Cardiac muscle cell (in vitro differentiated cells and primary cell): ENCODE results near the gene POLE4. TPM values are rescaled to one million over a fixed set of nuclear protein-coding genes. Genes with fewer than 3 reads are reported as not detected.

ENCODE experiments used
- DNase-seq, 2 donors: peaks; one replicate each; pipeline versions ENCODE4 v3.0.0 to v3.0.0-alpha.2; 2010 to 2017; ENCODE audit warnings: low read depth in 1 of 2, low spot score in 1 of 2
- H3K27ac ChIP-seq: fragments of 200-600 bp; sonication (generic); 2 replicates; pipeline ENCODE4 v1.5.1; 2016
- H3K27me3 ChIP-seq: fragments of 200-600 bp; sonication (generic); 2 replicates; pipeline ENCODE4 v1.6.0; 2016; ENCODE audit warnings: control low read depth
- H3K36me3 ChIP-seq: fragments of 200-600 bp; sonication (generic); 2 replicates; pipeline ENCODE4 v1.5.1; 2016; ENCODE audit warnings: control low read depth
- H3K4me1 ChIP-seq: fragments of 200-600 bp; sonication (generic); 2 replicates; pipeline ENCODE4 v1.8.1; 2017; ENCODE audit warnings: low read depth, mild to moderate bottlenecking, mixed run types
- H3K4me3 ChIP-seq: fragments of 200-600 bp; sonication (generic); 2 replicates; pipeline ENCODE4 v1.5.1; 2016; ENCODE audit warnings: mild to moderate bottlenecking
- H3K9me3 ChIP-seq: fragments of 200-600 bp; sonication (generic); 2 replicates; pipeline ENCODE4 v1.5.1; 2017; ENCODE audit warnings: low read depth, mild to moderate bottlenecking, control low read depth
- polyA plus RNA-seq: library from polyadenylated mRNA; unstranded; fragments of >200 nt; fragmentation: Nextera tagmentation; extraction: Ambion mirVana; gene quantifications from 2 replicates; pipeline ENCODE4 v1.2.1, GENCODE V29; 2016
- total RNA-seq: library from RNA; depleted of rRNA; stranded (reverse); fragments of >200 nt; gene quantifications from 2 replicates; pipeline ENCODE4 v1.2.3, GENCODE V29; 2016
- TF ChIP-seq, protein P1 (sequence below): IDR thresholded peaks from 2 replicates; pipeline ENCODE4 v1.5.1; 2012; ENCODE audit warnings: low read depth, mild to moderate bottlenecking, low read length

Gene POLE4
- total and polyA plus RNA-seq, 2 experiments from 2014 or later: 11.0 to 89.9 TPM

DNA sequence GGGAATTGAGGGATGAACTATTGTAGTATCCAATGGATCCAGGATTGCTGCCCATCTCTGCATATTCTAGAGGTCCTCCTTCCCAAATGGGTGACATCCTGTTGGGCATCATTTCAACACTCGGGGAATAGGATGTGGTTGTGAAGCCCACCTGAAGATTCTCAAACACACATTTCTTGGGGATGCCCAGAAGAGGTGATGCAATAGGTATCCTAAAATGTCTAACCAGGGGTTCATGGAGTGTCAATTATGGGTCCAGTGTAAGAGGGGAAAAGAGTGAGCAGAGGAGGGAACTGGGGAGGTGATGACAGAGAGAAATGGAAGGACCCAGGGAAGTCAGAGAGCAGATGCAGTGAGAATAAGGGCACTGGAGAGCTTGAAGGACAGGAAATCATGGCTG, 52.1 kb downstream of the POLE4 start:
- no peaks in the 10 kb centered on the region for H3K36me3 ChIP-seq

DNA sequence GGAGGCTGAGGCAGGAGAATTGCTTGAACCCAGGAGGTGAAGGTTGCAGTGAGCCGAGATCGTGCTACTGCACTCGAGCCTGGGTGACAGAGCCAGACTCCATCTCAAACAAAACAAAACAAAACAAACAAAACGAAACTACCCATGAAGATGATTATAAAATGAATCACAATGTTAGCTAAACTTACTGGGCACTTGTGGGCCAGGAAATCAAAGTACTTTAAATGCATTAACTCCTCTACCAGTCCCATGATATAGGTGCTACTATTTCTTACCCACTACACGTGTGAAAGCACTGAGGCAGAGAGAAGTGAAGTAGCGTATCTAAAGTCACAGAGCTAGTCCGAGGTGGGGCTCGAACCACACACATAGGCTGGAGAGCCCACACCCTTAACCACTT, 53.6 kb downstream of the POLE4 start:
- Histone ChIP-seq H3K27ac (no peak overlapping the region), H3K27me3 (no peaks in the 10 kb centered on the region), H3K36me3 (no peaks in the 10 kb centered on the region), H3K4me3 (no peak overlapping the region), H3K4me1 (no peaks in the 10 kb centered on the region), H3K9me3 (no peaks in the 10 kb centered on the region)
- TF ChIP-seq, protein P1, sequence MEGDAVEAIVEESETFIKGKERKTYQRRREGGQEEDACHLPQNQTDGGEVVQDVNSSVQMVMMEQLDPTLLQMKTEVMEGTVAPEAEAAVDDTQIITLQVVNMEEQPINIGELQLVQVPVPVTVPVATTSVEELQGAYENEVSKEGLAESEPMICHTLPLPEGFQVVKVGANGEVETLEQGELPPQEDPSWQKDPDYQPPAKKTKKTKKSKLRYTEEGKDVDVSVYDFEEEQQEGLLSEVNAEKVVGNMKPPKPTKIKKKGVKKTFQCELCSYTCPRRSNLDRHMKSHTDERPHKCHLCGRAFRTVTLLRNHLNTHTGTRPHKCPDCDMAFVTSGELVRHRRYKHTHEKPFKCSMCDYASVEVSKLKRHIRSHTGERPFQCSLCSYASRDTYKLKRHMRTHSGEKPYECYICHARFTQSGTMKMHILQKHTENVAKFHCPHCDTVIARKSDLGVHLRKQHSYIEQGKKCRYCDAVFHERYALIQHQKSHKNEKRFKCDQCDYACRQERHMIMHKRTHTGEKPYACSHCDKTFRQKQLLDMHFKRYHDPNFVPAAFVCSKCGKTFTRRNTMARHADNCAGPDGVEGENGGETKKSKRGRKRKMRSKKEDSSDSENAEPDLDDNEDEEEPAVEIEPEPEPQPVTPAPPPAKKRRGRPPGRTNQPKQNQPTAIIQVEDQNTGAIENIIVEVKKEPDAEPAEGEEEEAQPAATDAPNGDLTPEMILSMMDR: no peak
- no peak for DNase-seq

More for the DNA sequence above, 52.1 kb downstream of the POLE4 start:
- Histone ChIP-seq H3K4me3 (no peak overlapping the region), H3K27ac (no peak overlapping the region), H3K27me3 (no peaks in the 10 kb centered on the region), H3K4me1 (no peaks in the 10 kb centered on the region), H3K9me3 (no peaks in the 10 kb centered on the region)
- TF ChIP-seq, protein P1: no peak
- DNase-seq: no peak

DNA sequence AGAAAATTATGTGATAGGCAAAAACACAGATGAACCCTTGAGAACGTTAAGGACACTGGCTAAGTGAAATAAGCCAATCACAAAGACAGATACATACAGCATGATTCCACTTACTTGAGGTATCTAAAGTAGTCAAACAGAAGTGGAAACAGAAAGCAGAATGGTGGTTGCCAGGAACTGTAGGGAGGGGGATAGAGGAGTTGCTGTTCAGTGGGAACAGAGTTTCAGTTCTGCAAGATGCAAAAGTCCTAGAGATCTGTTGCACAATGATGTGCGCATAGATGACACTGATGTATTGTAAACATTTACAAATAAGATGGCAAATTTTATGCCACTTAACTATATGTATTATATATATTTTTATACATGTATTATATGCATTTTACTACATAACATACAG, 59.7 kb downstream of the POLE4 start:
- Histone ChIP-seq H3K27me3 (no peaks in the 10 kb centered on the region), H3K4me1 (peaks cover 9% of the 10 kb centered on the region), H3K36me3 (no peaks in the 10 kb centered on the region), H3K9me3 (no peaks in the 10 kb centered on the region), H3K4me3 (no peak overlapping the region), H3K27ac (no peak overlapping the region)
- TF ChIP-seq, protein P1: no peak
- DNase-seq: no peak

Other genes with a start within 250 kb of the POLE4 start
- gene HK2, start 124.5 kb upstream of the POLE4 start, total RNA-seq: 109 and 127 TPM in 2 replicates
- 77.3 and 94.6 TPM in 2 replicates for gene HK2, start 124.5 kb upstream of the POLE4 start, polyA plus RNA-seq
- not detected in 2 replicates for gene TACR1, start 240.9 kb downstream of the POLE4 start, total RNA-seq
- not detected in 2 replicates for gene TACR1, start 240.9 kb downstream of the POLE4 start, polyA plus RNA-seq